H9 (cell line): Measurements from ENCODE around the gene CRMP1. TPM values are rescaled to one million over a fixed set of nuclear protein-coding genes. Genes with fewer than 3 reads are reported as not detected.

Source experiments
- DNase-seq: peaks from one replicate; pipeline ENCODE4 v3.0.0-alpha.2; 2017
- H2AFZ ChIP-seq: one replicate; pipeline ENCODE4 v1.6.1; 2013; ENCODE audit warnings: mild to moderate bottlenecking, low read length, control low read depth, moderate library complexity
- H2AK5ac ChIP-seq: 2 replicates; pipeline ENCODE4 v1.6.1; 2013; ENCODE audit warnings: low read length, control low read depth, mixed read lengths; ENCODE audit not compliant: insufficient read length
- H2BK120ac ChIP-seq: one replicate; pipeline ENCODE4 v1.6.1; 2013; ENCODE audit warnings: low read depth, mild to moderate bottlenecking, low read length, control low read depth, inconsistent platforms; ENCODE audit not compliant: poor library complexity, severe bottlenecking
- H2BK12ac ChIP-seq: 2 replicates; pipeline ENCODE4 v1.6.1; 2013; ENCODE audit warnings: low read length, control low read depth, mixed read lengths, low read depth; ENCODE audit not compliant: insufficient read length
- H2BK15ac ChIP-seq: 2 replicates; pipeline ENCODE4 v1.6.1; 2013; ENCODE audit warnings: low read depth, low read length, control low read depth
- H2BK20ac ChIP-seq: one replicate; pipeline ENCODE4 v1.6.1; 2013; ENCODE audit warnings: low read depth, mild to moderate bottlenecking, low read length, control low read depth, inconsistent platforms; ENCODE audit not compliant: poor library complexity, severe bottlenecking
- H2BK5ac ChIP-seq: 2 replicates; pipeline ENCODE4 v1.6.1; 2013; ENCODE audit warnings: low read length, control low read depth, mixed read lengths; ENCODE audit not compliant: insufficient read length
- H3K14ac ChIP-seq: 2 replicates; pipeline ENCODE4 v1.6.1; 2013; ENCODE audit warnings: low read length, control low read depth; ENCODE audit not compliant: insufficient read depth
- H3K18ac ChIP-seq: 2 replicates; pipeline ENCODE4 v1.6.1; 2013; ENCODE audit warnings: low read depth, mild to moderate bottlenecking, mixed read lengths, low read length, control low read depth; ENCODE audit not compliant: insufficient read length
- H3K23ac ChIP-seq: 2 replicates; pipeline ENCODE4 v1.6.1; 2013; ENCODE audit warnings: low read length, control low read depth, mixed read lengths, low read depth; ENCODE audit not compliant: insufficient read length
- H3K23me2 ChIP-seq: 2 replicates; pipeline ENCODE4 v1.6.1; 2013; ENCODE audit warnings: low read depth, mild to moderate bottlenecking, mixed read lengths, low read length, control low read depth; ENCODE audit not compliant: insufficient read length, poor library complexity, severe bottlenecking
- H3K27ac ChIP-seq: 2 replicates; pipeline ENCODE4 v1.5.1; 2013; ENCODE audit warnings: low read length, control low read depth, mixed read lengths, low read depth; ENCODE audit not compliant: insufficient read length
- H3K27me3 ChIP-seq: 2 replicates; pipeline ENCODE4 v1.6.1; 2013; ENCODE audit warnings: low read length, control low read depth, inconsistent platforms; ENCODE audit not compliant: insufficient read depth
- H3K4ac ChIP-seq: 2 replicates; pipeline ENCODE4 v1.6.1; 2013; ENCODE audit warnings: low read depth, mild to moderate bottlenecking, control low read depth, inconsistent platforms, low read length, moderate library complexity
- H3K4me1 ChIP-seq: 2 replicates; pipeline ENCODE4 v1.6.1; 2013; ENCODE audit warnings: low read length, control low read depth, inconsistent platforms; ENCODE audit not compliant: insufficient read depth
- H3K4me2 ChIP-seq: 2 replicates; pipeline ENCODE4 v1.6.1; 2013; ENCODE audit warnings: low read length, control low read depth, mixed read lengths; ENCODE audit not compliant: insufficient read length, insufficient read depth
- H3K56ac ChIP-seq: 2 replicates; pipeline ENCODE4 v1.6.1; 2013; ENCODE audit warnings: low read depth, mild to moderate bottlenecking, mixed read lengths, low read length, control low read depth; ENCODE audit not compliant: insufficient read length
- H3K79me1 ChIP-seq: 2 replicates; pipeline ENCODE4 v1.6.1; 2013; ENCODE audit warnings: low read depth, mild to moderate bottlenecking, moderate library complexity, low read length, control low read depth, inconsistent platforms; ENCODE audit not compliant: insufficient read depth, poor library complexity, severe bottlenecking
- H3K79me2 ChIP-seq: 2 replicates; pipeline ENCODE4 v1.6.1; 2013; ENCODE audit warnings: low read length, control low read depth, inconsistent platforms; ENCODE audit not compliant: insufficient read depth
- H3K9ac ChIP-seq: 2 replicates; pipeline ENCODE4 v1.6.1; 2013; ENCODE audit warnings: low read length, control low read depth, mixed read lengths; ENCODE audit not compliant: insufficient read length; ENCODE audit errors: extremely low read depth
- H3K9me3 ChIP-seq: one replicate; pipeline ENCODE4 v1.6.1; 2013; ENCODE audit warnings: low read depth, low read length, inconsistent platforms; ENCODE audit not compliant: control insufficient read depth
- H3T11ph ChIP-seq: one replicate; pipeline ENCODE4 v1.6.1; 2013; ENCODE audit warnings: mild to moderate bottlenecking, low read length, control low read depth, inconsistent platforms
- H4K20me1 ChIP-seq: one replicate; pipeline ENCODE4 v1.6.1; 2013; ENCODE audit not compliant: control insufficient read depth, insufficient read length, insufficient read depth
- H4K5ac ChIP-seq: 2 replicates; pipeline ENCODE4 v1.6.1; 2013; ENCODE audit warnings: low read depth, mild to moderate bottlenecking, mixed read lengths, low read length, control low read depth; ENCODE audit not compliant: insufficient read length
- H4K8ac ChIP-seq: replicated peaks from 2 replicates; pipeline ENCODE4 v1.6.1; 2013; ENCODE audit warnings: low read length, control low read depth, mixed read lengths, low read depth; ENCODE audit not compliant: insufficient read length
- H4K91ac ChIP-seq: 2 replicates; pipeline ENCODE4 v1.6.1; 2013; ENCODE audit warnings: low read depth, mild to moderate bottlenecking, moderate library complexity, mixed read lengths, low read length, control low read depth; ENCODE audit not compliant: insufficient read length
- H3K27ac Mint-ChIP-seq, 3 experiments: 2 replicates in 2 of 3; 3 replicates in 1 of 3; pipeline ENCODE4 v1.8.0; 2020 to 2021; ENCODE audit warnings: mixed read lengths in 3 of 3, mild to moderate bottlenecking in 1 of 3, moderate library complexity in 1 of 3
- H3K27me3 Mint-ChIP-seq: 2 replicates; pipeline ENCODE4 v1.8.0; 2021; ENCODE audit warnings: low read depth, mild to moderate bottlenecking, moderate library complexity, mixed read lengths
- H3K36me3 Mint-ChIP-seq, 3 experiments: 2 replicates in 2 of 3; 3 replicates in 1 of 3; pipeline ENCODE4 v1.8.0; 2020 to 2021; ENCODE audit warnings: low read depth in 3 of 3, mixed read lengths in 3 of 3; ENCODE audit not compliant: insufficient read depth in 1 of 3
- H3K4me1 Mint-ChIP-seq, 2 experiments: 2 replicates each; pipeline ENCODE4 v1.8.0; 2020; ENCODE audit warnings: mixed read lengths in 2 of 2
- H3K4me3 Mint-ChIP-seq, 2 experiments: 2 replicates in 1 of 2; 3 replicates in 1 of 2; pipeline ENCODE4 v1.8.0; 2020 to 2021; ENCODE audit warnings: mild to moderate bottlenecking in 2 of 2, mixed read lengths in 2 of 2, moderate library complexity in 1 of 2
- H3K9me3 Mint-ChIP-seq, 2 experiments: 2 replicates in 1 of 2; 3 replicates in 1 of 2; pipeline ENCODE4 v1.8.0; 2020; ENCODE audit warnings: mild to moderate bottlenecking in 2 of 2, mixed read lengths in 2 of 2, moderate library complexity in 1 of 2
- WGBS: extraction: QIAGEN DNeasy Blood & Tissue Kit; methylation state at CpG from one replicate; pipeline ENCODE4 v1.1.7; 2013; ENCODE audit warnings: missing lambda C conversion rate, low lambda C conversion rate, mixed read lengths; ENCODE audit not compliant: insufficient read length; ENCODE audit errors: extremely low coverage; 5-methylcytosine and 5-hydroxymethylcytosine counted together
- total RNA-seq: library from RNA; stranded (reverse); gene quantifications from 2 replicates; pipeline ENCODE4 v1.2.1, GENCODE V29; 2021
- TF ChIP-seq, protein P1 (sequence below): fragments of 200-600 bp; sonication (generic); conservative IDR thresholded peaks from 3 replicates; pipeline ENCODE4 v1.8.0; 2021; ENCODE audit warnings: antibody characterized with exemption, mild to moderate bottlenecking

The CRMP1 gene
- total RNA-seq, 1 experiment from 2014 or later = 71.6 TPM

DNA sequence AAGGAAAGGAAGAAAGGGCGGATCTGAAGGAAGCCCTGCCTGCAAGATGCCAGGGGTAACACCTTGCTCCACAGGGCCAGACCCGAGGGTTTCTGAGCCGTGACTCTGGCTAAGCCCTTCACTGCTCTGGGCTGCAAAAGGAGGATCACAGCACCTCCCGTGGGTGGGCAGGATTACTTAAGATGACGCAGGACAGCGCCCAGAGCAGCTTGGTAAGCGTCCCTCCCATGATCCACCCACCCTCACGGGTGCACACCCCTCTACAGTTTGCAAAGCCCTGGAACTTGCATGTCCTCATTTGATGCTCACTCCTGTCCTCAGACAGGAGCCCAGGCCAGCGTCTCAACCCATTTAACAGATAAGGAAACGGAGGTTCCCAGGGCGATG, 64.9 kb downstream of the CRMP1 start:
- Histone ChIP-seq H2AFZ (no peak overlapping the region), H3K14ac (no peak overlapping the region), H3K79me1 (no peaks in the 10 kb centered on the region), H3K27ac (no peak overlapping the region), H2AK5ac (no peak overlapping the region), H4K91ac (no peak overlapping the region), H3K9ac (no peak overlapping the region), H3K23me2 (no peaks in the 10 kb centered on the region), H3K27me3 (no peaks in the 10 kb centered on the region), H3K56ac (no peak overlapping the region), H3K4me2 (no peak overlapping the region), H2BK5ac (no peak overlapping the region), H3K9me3 (no peaks in the 10 kb centered on the region), H3K23ac (no peak overlapping the region), H3K4ac (no peak overlapping the region), H4K5ac (no peak overlapping the region), H2BK15ac (no peak overlapping the region), H3T11ph (no peak overlapping the region), H2BK20ac (no peak overlapping the region), H3K79me2 (no peaks in the 10 kb centered on the region), H2BK12ac (no peak overlapping the region), H4K20me1 (no peaks in the 10 kb centered on the region), H4K8ac (no peak overlapping the region), H3K4me1 (no peaks in the 10 kb centered on the region), H2BK120ac (no peak overlapping the region), H3K18ac (no peak overlapping the region)
- no CpG with 5 or more reads among the region's 11 CpGs for WGBS
- Mint-ChIP-seq H3K27ac (no peak overlapping the region), H3K36me3 (peaks cover 37 to 63% (median 45%) of the 10 kb centered on the region in 3 experiments; a peak in 6 of 7 replicates), H3K4me3 (no peak overlapping the region), H3K9me3 (no peaks in the 10 kb centered on the region; a peak in 1 of 5 replicates), H3K27me3 (peaks cover 1% of the 10 kb centered on the region; the same call in 1 of the 2 replicates), H3K4me1 (peaks cover 0 to 2% of the 10 kb centered on the region in 2 experiments; a peak in 1 of 4 replicates)
- TF ChIP-seq, protein P1, sequence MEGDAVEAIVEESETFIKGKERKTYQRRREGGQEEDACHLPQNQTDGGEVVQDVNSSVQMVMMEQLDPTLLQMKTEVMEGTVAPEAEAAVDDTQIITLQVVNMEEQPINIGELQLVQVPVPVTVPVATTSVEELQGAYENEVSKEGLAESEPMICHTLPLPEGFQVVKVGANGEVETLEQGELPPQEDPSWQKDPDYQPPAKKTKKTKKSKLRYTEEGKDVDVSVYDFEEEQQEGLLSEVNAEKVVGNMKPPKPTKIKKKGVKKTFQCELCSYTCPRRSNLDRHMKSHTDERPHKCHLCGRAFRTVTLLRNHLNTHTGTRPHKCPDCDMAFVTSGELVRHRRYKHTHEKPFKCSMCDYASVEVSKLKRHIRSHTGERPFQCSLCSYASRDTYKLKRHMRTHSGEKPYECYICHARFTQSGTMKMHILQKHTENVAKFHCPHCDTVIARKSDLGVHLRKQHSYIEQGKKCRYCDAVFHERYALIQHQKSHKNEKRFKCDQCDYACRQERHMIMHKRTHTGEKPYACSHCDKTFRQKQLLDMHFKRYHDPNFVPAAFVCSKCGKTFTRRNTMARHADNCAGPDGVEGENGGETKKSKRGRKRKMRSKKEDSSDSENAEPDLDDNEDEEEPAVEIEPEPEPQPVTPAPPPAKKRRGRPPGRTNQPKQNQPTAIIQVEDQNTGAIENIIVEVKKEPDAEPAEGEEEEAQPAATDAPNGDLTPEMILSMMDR = no peak
- DNase-seq = no peak
